HG03064 (cell line): ENCODE data around the gene MACF1.
"Not testable (repeated sequence)": the region's sequence is repeated elsewhere in the genome, so short reads cannot be mapped to it uniquely, and the experiment has no call there.

Experiments used
- ATAC-seq: cut with Tn5 transposase; IDR thresholded peaks from one replicate; pipeline ENCODE4 v1.9.1; 2021; ENCODE audit warnings: low read depth; ENCODE audit not compliant: unreplicated experiment

MACF1 gene

DNA sequence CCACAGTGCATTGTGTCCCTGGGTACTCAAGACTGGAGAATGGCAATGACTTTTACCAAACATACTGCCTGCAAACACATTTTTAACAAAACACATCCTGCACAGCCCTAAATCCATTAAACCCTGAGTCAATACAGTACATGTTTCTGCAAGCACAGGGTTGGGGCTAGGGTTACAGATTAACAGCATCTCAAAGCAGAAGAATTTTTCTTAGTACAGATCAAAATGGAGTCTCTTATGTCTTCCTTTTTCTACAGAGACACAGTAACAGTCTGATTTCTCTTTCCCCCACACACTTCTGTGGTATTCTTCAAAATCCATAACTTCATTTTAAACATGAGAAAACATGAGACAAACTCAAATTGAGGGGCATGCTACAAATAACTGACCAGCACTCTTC lies 300.8 kb downstream of the MACF1 start:
- ATAC-seq = no peak

DNA sequence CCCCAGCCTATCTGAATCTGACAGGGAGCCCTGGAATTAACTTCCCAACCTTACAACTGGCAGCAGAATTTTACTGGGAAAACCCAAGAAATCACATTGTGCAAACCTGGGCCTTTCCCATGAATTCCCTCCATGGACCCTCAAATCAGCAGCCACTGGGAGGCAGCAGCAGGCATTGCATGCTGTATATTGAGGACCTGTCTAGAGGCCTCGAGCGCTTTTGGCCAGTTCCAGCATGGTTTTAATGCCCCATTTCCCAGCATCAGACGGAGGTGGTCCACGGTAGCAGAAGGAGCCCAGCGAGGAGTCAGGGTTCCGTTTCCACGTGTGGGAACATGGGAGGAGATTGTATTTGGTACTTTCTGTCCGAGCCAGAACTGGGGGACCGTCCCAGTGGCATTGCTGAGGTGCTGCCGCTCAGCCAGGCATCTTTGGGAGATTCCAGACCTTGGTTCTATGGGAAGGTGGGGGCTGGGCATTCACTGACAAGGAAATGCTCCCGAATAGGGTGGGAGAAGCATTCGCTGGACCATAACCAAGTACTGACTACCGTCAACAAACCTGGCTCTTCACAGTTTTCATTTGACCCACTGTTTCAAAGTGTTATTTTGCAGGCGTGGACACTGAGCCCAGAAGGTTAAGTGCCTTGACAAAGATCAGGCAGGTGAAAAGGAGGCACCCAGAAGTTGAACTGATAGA lies 302.9 kb downstream of the MACF1 start:
- no peak for ATAC-seq

DNA sequence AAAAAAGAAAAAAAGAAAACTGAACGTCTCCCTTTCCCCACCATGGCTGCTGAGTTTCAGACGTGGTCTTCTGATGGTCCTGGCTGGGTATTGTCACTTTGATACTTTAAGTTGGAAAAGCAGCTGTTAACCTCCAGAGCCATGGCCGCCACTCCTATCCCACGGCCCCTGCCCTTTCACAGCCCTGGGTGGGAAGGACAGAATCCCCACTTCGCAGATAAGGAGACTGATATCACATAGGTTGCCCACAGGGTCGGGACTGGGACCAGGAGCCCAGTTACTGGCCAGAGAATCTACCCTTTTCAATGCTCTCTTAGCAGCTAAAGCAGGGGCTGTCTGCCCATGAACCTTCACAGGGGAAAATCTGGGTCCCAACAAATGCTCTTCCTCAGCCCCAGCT lies 303.8 kb downstream of the MACF1 start:
- ATAC-seq = no peak

DNA sequence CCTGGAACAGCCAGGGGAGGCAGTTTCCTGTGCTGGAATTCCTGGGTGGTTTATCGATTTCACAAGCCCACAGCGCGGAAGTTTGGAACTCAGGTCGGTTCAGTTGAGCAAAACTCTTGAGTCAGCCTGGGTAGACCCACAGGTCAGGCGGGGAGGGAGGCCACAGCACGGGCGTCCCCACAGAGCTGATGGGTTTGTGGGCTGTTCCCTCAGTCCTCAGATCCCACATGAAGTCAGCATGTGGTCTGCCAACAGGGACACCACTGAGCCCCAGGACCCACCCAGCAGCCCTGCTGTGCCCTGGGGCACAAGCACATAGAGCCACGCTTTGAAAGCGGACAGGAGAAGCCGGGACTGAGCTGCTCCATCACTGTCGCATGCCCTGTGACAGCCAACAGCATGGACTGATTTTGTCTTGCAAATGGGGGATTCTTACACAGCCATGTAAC lies 304.4 kb downstream of the MACF1 start:
- no peak for ATAC-seq

DNA sequence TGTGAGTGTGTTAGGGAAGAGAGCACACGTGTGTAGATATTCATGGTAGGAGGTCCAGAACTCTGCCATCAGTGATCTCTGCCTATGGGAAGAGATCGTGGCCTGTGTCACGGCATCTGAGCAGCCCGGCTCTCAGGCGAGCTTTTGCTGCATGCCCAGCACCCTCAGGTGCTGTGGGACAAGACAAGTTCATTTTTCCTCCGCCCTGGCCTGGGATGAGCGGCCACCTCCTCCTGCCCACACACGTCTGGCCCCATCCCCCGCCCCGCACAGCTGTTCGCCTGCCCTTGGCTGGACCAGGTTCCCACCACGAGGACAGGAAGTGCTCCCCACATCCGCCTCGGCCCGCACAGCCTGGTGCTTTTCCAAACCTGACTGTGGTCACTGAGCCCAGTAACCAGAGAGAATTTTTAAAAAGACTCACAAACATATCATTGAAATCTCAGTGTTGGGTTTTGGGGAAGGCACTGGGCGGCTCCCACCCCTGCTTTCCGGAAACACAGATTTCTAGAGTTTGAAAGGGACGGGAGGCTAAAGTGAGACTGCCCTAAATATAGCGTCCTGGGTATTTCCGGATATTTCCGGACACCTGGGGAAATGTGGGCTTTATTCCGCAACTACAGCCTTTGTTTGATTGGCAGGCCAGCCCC lies 305.0 kb downstream of the MACF1 start:
- peak; percentile 58 for ATAC-seq

GRCh38 chr1:39510570-39511186 lies 306.2 kb downstream of the MACF1 start:
- ATAC-seq = not testable (repeated sequence)

GRCh38 chr1:39511477-39511876 lies 307.0 kb downstream of the MACF1 start:
- not testable (repeated sequence) for ATAC-seq

- ATAC-seq = not testable (repeated sequence)
Measured at GRCh38 chr1:39512234-39512847, 307.8 kb downstream of the MACF1 start.

- ATAC-seq = not testable (repeated sequence)
Measured at GRCh38 chr1:39514710-39515124, 310.2 kb downstream of the MACF1 start.

- ATAC-seq = not testable (repeated sequence)
Measured at GRCh38 chr1:39515131-39516086, 310.9 kb downstream of the MACF1 start.

DNA sequence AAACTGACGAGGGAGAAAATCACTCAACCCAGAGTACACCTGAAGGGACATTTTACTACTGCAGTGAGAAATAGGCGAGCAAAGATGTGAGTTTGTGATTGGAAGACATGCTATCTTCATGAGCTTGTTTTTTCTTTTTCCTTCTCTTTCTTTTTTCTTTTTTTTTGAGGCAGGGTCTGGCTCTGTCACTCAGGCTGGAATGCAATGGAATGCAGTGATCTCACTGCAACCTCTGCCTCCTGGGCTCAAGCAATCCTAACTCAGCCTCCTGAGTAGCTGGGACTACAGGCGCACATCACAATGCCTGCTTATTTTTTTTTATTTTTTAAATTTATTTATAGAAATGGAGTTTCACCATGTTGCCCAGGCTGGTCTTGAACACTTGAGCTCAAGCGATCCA lies 312.3 kb downstream of the MACF1 start:
- ATAC-seq = not testable (repeated sequence)

DNA sequence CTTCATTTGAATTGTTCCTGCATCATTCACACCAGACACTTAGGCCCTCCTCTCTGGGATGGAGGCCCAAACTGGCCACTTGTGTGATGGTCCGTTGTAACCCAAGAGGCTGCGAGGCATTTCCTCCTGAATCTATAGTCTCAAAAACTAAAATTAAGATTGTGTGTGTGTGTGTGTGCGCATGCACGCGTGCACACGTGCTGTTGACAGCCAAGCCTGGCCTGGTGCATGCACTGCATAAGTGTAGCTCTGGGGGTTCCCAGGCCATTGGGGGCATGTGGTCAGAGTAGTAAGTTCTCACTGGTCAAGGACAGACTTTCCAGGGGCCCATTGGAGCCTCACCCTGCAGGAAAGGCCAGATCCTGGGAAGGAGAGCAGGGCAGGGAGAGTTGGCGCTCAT lies 313.4 kb downstream of the MACF1 start:
- not testable (repeated sequence) for ATAC-seq

- not testable (repeated sequence) for ATAC-seq
Measured at GRCh38 chr1:39519376-39519775, 314.9 kb downstream of the MACF1 start.

DNA sequence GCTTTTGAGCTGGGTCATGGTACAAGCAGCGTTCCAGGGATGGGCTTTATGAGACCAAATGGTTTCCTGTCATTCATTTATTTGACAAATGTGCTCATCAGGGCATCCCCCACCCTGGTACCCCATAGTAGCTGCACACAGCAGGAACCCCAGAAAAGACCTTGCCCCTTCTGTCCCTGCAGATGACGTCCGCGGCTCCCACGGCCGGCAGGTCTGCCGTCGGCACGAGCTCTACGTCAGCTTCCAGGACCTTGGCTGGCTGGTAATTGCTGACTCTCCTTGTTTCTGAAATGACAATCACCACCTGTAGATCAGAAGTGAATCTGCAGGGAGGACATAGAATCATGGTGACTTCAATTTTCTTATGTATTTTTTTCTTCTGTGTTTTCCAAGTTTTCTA lies 317.7 kb downstream of the MACF1 start:
- not testable (repeated sequence) for ATAC-seq

DNA sequence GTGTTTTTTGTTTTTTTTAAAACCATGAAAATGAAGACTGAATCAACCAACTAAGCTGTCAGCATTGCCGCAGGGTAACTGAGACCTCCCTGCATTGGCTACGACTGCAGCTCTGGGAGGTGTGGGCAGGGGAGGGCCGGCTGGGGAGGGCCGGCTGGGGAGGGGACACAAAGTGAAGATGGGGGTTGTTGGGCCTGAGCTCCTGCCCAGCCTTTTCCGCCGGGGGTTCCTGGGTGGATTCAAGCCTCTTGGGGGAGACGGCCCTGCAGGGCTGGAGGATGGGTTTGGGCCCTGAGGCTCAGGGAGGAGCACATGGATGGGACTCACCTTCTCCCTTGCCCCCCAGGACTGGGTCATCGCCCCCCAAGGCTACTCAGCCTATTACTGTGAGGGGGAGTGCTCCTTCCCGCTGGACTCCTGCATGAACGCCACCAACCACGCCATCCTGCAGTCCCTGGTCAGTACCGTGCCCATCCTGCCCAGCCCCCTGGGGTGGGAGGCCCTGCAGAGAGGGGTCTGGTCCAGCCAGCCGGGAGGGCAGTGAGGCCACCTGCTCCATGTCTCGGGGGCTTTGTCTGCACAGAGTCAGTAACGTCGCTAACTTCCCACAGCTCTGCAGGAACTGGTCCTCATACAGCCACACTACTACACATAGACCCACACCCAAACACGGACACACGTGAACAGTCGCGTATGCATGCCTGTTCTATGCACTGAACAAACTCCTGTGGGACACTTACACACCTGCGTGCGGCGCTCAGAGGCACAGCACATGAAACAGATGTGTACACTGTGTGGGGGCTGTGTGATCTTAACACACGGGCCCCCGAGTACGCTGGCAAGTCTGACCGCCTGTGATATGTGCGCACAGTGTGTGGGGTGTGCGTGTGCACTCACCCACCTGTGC lies 318.4 kb downstream of the MACF1 start:
- ATAC-seq = no peak

DNA sequence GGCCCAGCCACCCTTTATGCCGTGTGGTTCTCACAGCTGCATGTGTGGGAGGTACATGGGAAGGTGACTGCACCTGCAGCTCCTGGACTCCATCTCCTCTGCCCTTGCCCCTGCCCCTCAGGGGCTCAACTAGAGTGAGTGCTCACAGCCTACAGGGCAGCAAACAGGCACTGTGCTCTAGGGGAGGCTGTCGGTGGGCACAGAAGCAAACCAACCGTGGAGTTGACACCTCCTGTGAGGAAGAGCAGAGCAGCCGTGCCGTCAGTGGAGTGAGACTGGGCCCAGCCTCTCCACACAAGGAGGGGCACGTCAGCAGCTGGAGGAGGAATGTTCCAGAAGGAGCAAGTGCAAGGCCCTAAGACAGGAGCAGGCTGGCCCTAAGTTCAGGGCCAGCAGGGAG lies 319.7 kb downstream of the MACF1 start:
- ATAC-seq = no peak

DNA sequence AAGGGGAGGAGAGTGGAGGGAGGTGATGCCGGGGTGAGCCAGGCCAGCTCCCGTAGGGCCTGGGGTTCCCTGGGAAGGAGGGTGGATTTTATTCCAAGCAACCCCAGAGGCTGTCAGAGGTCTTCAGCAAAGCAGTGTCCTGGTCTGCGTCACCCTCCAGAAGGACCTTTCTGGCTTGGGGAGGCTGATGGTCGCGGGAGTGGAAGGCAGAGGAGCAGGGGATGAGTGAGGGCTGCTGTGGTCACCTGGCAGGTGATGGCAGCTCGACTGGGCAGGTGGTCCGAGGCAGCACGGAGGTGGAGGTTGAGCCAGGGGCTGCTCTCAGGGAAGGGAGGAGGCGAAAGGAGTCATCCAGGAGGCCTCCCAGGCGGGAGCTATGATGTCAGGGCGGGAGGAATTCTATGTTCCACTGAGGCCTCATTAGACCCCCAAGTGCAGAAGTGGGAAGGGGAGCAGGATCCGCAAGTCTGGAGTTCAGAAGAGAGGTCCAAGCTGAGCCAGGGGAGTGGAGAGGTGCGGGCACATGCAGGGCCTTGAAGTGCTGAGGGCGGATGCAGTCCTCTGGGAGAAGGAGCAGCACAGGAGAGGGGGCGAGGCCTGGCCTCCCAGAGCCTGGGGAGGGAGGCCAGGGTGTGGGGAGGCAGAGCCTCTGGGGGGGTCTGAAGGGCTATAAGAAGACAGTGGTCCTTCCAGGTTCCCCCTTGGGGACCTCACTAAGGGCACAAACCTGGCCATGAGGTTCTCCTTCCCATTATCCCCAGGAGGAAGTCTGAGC lies 320.3 kb downstream of the MACF1 start:
- ATAC-seq = no peak

DNA sequence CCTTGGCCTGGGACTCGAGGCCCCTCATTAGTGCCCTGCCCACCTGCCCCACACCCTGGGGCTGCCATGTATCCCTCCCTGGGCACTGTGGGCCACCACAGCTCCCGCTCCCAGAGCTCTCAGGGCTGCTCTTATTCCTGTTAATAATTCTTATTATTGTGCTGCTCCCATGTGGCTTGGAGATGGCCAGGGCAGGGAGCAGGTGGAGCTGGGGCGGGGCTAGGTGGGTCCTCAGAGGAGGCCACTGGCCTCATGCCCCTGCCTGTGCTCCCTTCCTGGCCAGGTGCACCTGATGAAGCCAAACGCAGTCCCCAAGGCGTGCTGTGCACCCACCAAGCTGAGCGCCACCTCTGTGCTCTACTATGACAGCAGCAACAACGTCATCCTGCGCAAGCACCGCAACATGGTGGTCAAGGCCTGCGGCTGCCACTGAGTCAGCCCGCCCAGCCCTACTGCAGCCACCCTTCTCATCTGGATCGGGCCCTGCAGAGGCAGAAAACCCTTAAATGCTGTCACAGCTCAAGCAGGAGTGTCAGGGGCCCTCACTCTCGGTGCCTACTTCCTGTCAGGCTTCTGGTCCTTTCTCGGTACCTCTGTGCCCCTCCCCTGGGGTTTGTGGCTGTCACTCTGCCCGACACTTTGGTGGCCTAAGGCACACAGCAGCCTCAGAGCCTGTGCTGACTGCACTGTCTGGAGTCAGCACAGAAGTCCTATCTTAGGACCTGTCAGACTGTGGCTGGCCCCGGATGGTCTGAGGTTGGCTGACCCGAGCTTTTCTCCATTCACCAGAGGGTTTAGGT lies 321.1 kb downstream of the MACF1 start:
- peak; percentile 73 for ATAC-seq
